Measurements from ENCODE around the gene LRRC56. TPM values are rescaled to one million over a fixed set of nuclear protein-coding genes. Genes with fewer than 3 reads are reported as not detected.

LRRC56 gene
- total RNA-seq, 1 experiment from 2014 or later = 3.4 TPM

GRCh38 chr11:506238-506994 lies 30.9 kb upstream of the LRRC56 start (continued):
- TF ChIP-seq HMGXB4 (CRISPR knock-in tag; IDR thresholded peaks at IDR 0.05) (no peak), EMX1 (CRISPR knock-in tag; IDR thresholded peaks at IDR 0.05) (0 out of 2 replicates have a peak, but pooled peaks have one; percentile 62), GABPB1 (CRISPR knock-in tag; IDR thresholded peaks at IDR 0.05) (peak; percentile 59; the same call in 1 of the 2 replicates), JAZF1 (CRISPR knock-in tag; IDR thresholded peaks at IDR 0.05) (no peak), NR2C2 (CRISPR knock-in tag; IDR thresholded peaks at IDR 0.05) (no peak), OVOL2 (CRISPR knock-in tag; IDR thresholded peaks at IDR 0.05; ENCODE audit: borderline replicate concordance) (no peak), FOXP1 (CRISPR knock-in tag; IDR thresholded peaks at IDR 0.05; ENCODE audit: borderline replicate concordance) (peak; percentile 74; the same call in 1 of the 2 replicates), MAX (CRISPR knock-in tag; IDR thresholded peaks at IDR 0.05) (peak; percentile 94), FOXK1 (CRISPR knock-in tag; IDR thresholded peaks at IDR 0.05) (peak; percentile 94), KAT7 (CRISPR knock-in tag; IDR thresholded peaks at IDR 0.05; ENCODE audit: borderline replicate concordance) (0 out of 2 replicates have a peak, but pooled peaks have one; percentile 23), ARID4B (CRISPR knock-in tag; IDR thresholded peaks at IDR 0.05; ENCODE audit: borderline replicate concordance) (peak; percentile 84; the same call in 1 of the 2 replicates), JUN (CRISPR knock-in tag; IDR thresholded peaks at IDR 0.05) (no peak), RELA (CRISPR knock-in tag; IDR thresholded peaks at IDR 0.05; ENCODE audit: borderline replicate concordance) (0 out of 2 replicates have a peak, but pooled peaks have one; percentile 38), MYBL2 (CRISPR knock-in tag; IDR thresholded peaks at IDR 0.05) (peak; percentile 64; the same call in 1 of the 2 replicates), ZNF121 (CRISPR knock-in tag; IDR thresholded peaks at IDR 0.05) (no peak), PRDM15 (CRISPR knock-in tag; IDR thresholded peaks at IDR 0.05) (no peak)
